Measurements from ENCODE around the gene SPACA6. TPM values are rescaled to one million over a fixed set of nuclear protein-coding genes. Genes with fewer than 3 reads are reported as not detected.

Gene SPACA6
- total RNA-seq, 1 donor from 2014 or later: 62.5 TPM

DNA sequence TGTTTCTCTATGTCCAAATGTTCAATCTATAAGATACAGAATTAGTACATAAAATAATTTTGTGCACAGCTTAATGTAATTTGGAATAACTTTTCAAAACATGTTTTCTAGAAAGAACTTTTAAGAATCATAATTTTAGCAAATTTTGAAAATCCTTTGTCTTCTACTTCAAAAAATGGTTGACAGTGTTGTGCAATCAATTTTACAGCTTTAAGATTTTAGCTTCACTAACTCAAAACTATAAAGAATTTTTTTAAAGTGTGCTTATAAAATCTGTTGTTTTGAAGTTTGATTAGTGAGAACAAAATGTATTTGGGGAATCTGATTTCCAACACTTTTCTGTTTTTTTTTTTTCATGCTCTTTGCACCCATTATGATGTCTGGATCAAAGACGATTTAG, 12.7 kb upstream of the SPACA6 start:
- Histone ChIP-seq H3K79me2 (ENCODE audit: insufficient read depth, low read length) (no peaks in the 10 kb centered on the region), H3K27me3 (ENCODE audit: insufficient read depth, low read length) (no peaks in the 10 kb centered on the region), H2AFZ (ENCODE audit: low read depth, low read length) (no peak overlapping the region), H3K4me1 (ENCODE audit: insufficient read depth, low read length) (no peaks in the 10 kb centered on the region), H3K9ac (ENCODE audit: low read length) (no peak overlapping the region), H3K9me3 (ENCODE audit: insufficient read depth, low read depth, low read length) (no peaks in the 10 kb centered on the region), H3K4me3 (ENCODE audit: insufficient read depth, low read depth, low read length) (no peak overlapping the region), H3K36me3 (ENCODE audit: insufficient read depth, low read length) (no peaks in the 10 kb centered on the region), H3K27ac (ENCODE audit: low read depth, low read length) (no peak overlapping the region), H4K20me1 (ENCODE audit: insufficient read depth, low read length) (no peaks in the 10 kb centered on the region), H3K4me2 (ENCODE audit: low read length) (no peak overlapping the region)
- FAIRE-seq (peak; percentile 20), DNase-seq (ENCODE audit: low read depth) (no peak)
- TF ChIP-seq EZH2 (IDR thresholded peaks at IDR 0.05; ENCODE audit: insufficient read depth, low read length): no peak
- TF ChIP-seq, protein P1, sequence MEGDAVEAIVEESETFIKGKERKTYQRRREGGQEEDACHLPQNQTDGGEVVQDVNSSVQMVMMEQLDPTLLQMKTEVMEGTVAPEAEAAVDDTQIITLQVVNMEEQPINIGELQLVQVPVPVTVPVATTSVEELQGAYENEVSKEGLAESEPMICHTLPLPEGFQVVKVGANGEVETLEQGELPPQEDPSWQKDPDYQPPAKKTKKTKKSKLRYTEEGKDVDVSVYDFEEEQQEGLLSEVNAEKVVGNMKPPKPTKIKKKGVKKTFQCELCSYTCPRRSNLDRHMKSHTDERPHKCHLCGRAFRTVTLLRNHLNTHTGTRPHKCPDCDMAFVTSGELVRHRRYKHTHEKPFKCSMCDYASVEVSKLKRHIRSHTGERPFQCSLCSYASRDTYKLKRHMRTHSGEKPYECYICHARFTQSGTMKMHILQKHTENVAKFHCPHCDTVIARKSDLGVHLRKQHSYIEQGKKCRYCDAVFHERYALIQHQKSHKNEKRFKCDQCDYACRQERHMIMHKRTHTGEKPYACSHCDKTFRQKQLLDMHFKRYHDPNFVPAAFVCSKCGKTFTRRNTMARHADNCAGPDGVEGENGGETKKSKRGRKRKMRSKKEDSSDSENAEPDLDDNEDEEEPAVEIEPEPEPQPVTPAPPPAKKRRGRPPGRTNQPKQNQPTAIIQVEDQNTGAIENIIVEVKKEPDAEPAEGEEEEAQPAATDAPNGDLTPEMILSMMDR (IDR thresholded peaks at IDR 0.05; ENCODE audit: insufficient read depth, low read depth, low read length): no peak
- Mint-ChIP-seq H3K27ac (ENCODE audit: unreplicated experiment) (no peak overlapping the region), H3K4me1 (ENCODE audit: low read depth, unreplicated experiment) (no peaks in the 10 kb centered on the region), H3K4me3 (ENCODE audit: unreplicated experiment) (no peak overlapping the region), H3K36me3 (ENCODE audit: low read depth, unreplicated experiment) (no peaks in the 10 kb centered on the region), H3K27me3 (ENCODE audit: low read depth, unreplicated experiment) (peaks cover 11% of the 10 kb centered on the region), H3K9me3 (ENCODE audit: unreplicated experiment) (no peaks in the 10 kb centered on the region)

DNA sequence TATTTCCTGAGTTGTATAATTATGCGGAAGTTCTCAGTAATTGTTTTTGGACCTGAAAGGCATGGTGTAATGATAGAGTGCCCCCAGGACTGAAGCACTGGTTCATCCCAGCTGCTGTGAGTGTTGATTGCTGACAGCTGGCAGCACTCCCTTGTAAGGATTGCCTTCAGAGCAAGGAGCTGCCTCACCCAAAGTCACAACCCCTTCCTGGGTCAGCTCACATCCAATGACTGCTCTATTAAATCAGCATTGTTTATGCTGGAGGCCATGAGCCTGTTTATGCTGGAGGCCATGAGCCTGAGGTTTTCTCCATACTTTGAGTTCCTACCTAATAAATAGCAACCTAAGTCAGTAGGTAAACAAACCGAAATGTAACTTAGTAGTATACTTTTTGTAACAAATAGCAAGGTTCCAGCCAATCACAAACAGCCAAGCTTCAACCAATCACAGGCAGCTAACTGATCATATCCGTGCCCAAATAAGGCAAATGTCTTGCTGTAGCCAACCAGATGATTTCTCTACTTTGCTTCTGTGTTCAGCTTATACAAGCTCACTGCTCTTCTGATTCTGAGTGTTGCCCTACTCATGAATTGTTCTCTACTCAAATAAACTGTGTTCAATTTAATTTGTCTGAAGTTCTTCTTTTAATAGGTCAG, 11.7 kb upstream of the SPACA6 start:
- Histone ChIP-seq H3K9ac (ENCODE audit: low read length) (no peak overlapping the region), H3K79me2 (ENCODE audit: insufficient read depth, low read length) (no peaks in the 10 kb centered on the region), H3K36me3 (ENCODE audit: insufficient read depth, low read length) (no peaks in the 10 kb centered on the region), H3K27me3 (ENCODE audit: insufficient read depth, low read length) (no peaks in the 10 kb centered on the region), H4K20me1 (ENCODE audit: insufficient read depth, low read length) (no peaks in the 10 kb centered on the region), H3K4me3 (ENCODE audit: insufficient read depth, low read depth, low read length) (no peak overlapping the region), H2AFZ (ENCODE audit: low read depth, low read length) (no peak overlapping the region), H3K9me3 (ENCODE audit: insufficient read depth, low read depth, low read length) (no peaks in the 10 kb centered on the region), H3K27ac (ENCODE audit: low read depth, low read length) (no peak overlapping the region), H3K4me2 (ENCODE audit: low read length) (no peak overlapping the region), H3K4me1 (ENCODE audit: insufficient read depth, low read length) (no peaks in the 10 kb centered on the region)
- peaks cover 11% of the 10 kb centered on the region for H3K27me3 Mint-ChIP-seq (ENCODE audit: low read depth, unreplicated experiment)
- peaks cover 2% of the 10 kb centered on the region for H3K36me3 Mint-ChIP-seq (ENCODE audit: low read depth, unreplicated experiment)
- H3K4me1 Mint-ChIP-seq (ENCODE audit: low read depth, unreplicated experiment): peaks cover 6% of the 10 kb centered on the region
- FAIRE-seq (no peak), DNase-seq (ENCODE audit: low read depth) (no peak)
- H3K27ac Mint-ChIP-seq (ENCODE audit: unreplicated experiment): no peak overlapping the region
- no peaks in the 10 kb centered on the region for H3K9me3 Mint-ChIP-seq (ENCODE audit: unreplicated experiment)
- no peak overlapping the region for H3K4me3 Mint-ChIP-seq (ENCODE audit: unreplicated experiment)
- TF ChIP-seq, protein P1 (IDR thresholded peaks at IDR 0.05; ENCODE audit: insufficient read depth, low read depth, low read length): no peak
- TF ChIP-seq EZH2 (IDR thresholded peaks at IDR 0.05; ENCODE audit: insufficient read depth, low read length): no peak

DNA sequence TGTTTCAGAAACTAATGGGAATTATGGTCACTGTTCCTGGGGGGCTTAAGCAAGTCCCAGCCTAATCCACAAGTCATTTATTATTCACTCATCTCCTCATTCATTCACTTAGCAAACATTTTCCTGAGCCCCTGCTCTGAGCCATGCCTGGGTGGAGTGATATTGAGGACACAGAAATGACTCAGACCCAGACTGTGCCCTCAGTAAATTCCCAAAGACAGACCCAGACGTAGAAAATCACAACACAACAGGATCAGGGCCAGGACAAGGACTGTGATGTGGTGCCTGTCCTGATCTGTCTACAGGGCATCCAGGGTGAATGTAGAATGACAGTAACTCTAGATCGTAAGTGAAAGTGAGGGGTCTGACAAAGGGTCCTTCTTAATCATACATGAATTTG, 7.0 kb upstream of the SPACA6 start:
- peak overlapping the region; percentile 41 for H3K27ac Mint-ChIP-seq (ENCODE audit: unreplicated experiment)
- Histone ChIP-seq H3K9ac (ENCODE audit: low read length) (no peak overlapping the region), H3K4me3 (ENCODE audit: insufficient read depth, low read depth, low read length) (no peak overlapping the region), H3K4me2 (ENCODE audit: low read length) (no peak overlapping the region), H3K27me3 (ENCODE audit: insufficient read depth, low read length) (no peaks in the 10 kb centered on the region), H2AFZ (ENCODE audit: low read depth, low read length) (no peak overlapping the region), H3K79me2 (ENCODE audit: insufficient read depth, low read length) (peaks cover 31% of the 10 kb centered on the region), H3K9me3 (ENCODE audit: insufficient read depth, low read depth, low read length) (no peaks in the 10 kb centered on the region), H3K4me1 (ENCODE audit: insufficient read depth, low read length) (peaks cover 15% of the 10 kb centered on the region), H4K20me1 (ENCODE audit: insufficient read depth, low read length) (peaks cover 12% of the 10 kb centered on the region), H3K27ac (ENCODE audit: low read depth, low read length) (no peak overlapping the region), H3K36me3 (ENCODE audit: insufficient read depth, low read length) (no peaks in the 10 kb centered on the region)
- H3K4me3 Mint-ChIP-seq (ENCODE audit: unreplicated experiment): peak overlapping the region; percentile 67
- H3K27me3 Mint-ChIP-seq (ENCODE audit: low read depth, unreplicated experiment): no peaks in the 10 kb centered on the region
- no peak for FAIRE-seq
- TF ChIP-seq EZH2 (IDR thresholded peaks at IDR 0.05; ENCODE audit: insufficient read depth, low read length): no peak
- TF ChIP-seq, protein P1 (IDR thresholded peaks at IDR 0.05; ENCODE audit: insufficient read depth, low read depth, low read length): no peak
- H3K4me1 Mint-ChIP-seq (ENCODE audit: low read depth, unreplicated experiment): peaks cover 13% of the 10 kb centered on the region
- no peaks in the 10 kb centered on the region for H3K9me3 Mint-ChIP-seq (ENCODE audit: unreplicated experiment)
- no peak for DNase-seq (ENCODE audit: low read depth)
- peaks cover 2% of the 10 kb centered on the region for H3K36me3 Mint-ChIP-seq (ENCODE audit: low read depth, unreplicated experiment)

Measured in astrocyte (in vitro differentiated cells and primary cell).